ENCODE results near the gene TGM2. TPM values are rescaled to one million over a fixed set of nuclear protein-coding genes. Genes with fewer than 3 reads are reported as not detected.

Gene TGM2
- total RNA-seq, 2 experiments from 2014 or later = 0.06 to 0.27 TPM

- H3K27me3 Mint-ChIP-seq = peaks cover 4% of the 10 kb centered on the region
- ChIA-PET POLR2A (no interaction called here), CTCF (no interaction called here)
- Histone ChIP-seq H3K4me3 (ENCODE audit: low read length) (no peak overlapping the region), H3K27ac (ENCODE audit: low read depth in 1 of 2, low read length in 2 of 2) (no peak overlapping the region), H3K27me3 (ENCODE audit: control insufficient read depth in 1 of 2, insufficient read depth in 2 of 2, low read length in 2 of 2) (no peaks in the 10 kb centered on the region), H3K36me3 (ENCODE audit: insufficient read depth, low read length) (no peaks in the 10 kb centered on the region), H3K9me3 (ENCODE audit: control insufficient read depth in 1 of 2, insufficient read depth in 1 of 2, low read length in 2 of 2) (no peaks in the 10 kb centered on the region), H3K4me1 (ENCODE audit: insufficient read depth, low read length) (peaks cover 11% of the 10 kb centered on the region)
- H3K4me3 Mint-ChIP-seq = no peak overlapping the region
- no peaks in the 10 kb centered on the region for H3K36me3 Mint-ChIP-seq (ENCODE audit: low read depth)
- TF ChIP-seq CTCF (IDR thresholded peaks at IDR 0.05) = no peak
- H3K27ac Mint-ChIP-seq = no peak overlapping the region
- H3K4me1 Mint-ChIP-seq (ENCODE audit: low read depth) = peaks cover 7% of the 10 kb centered on the region
- ATAC-seq (ENCODE audit: poor library complexity) (no peak), DNase-seq (no peak)
- no peaks in the 10 kb centered on the region for H3K9me3 Mint-ChIP-seq
- intact Hi-C loops (cut with DNase I, micrococcal nuclease) = no loop called here
These were observed 8.8 kb downstream of the TGM2 start for GRCh38 chr20:38156280-38156679.

- intact Hi-C loops (cut with DNase I, micrococcal nuclease) = no loop called here
- DNase-seq (no peak), ATAC-seq (ENCODE audit: poor library complexity) (no peak)
- Histone ChIP-seq H3K4me3 (ENCODE audit: low read length) (no peak overlapping the region), H3K27me3 (ENCODE audit: control insufficient read depth in 1 of 2, insufficient read depth in 2 of 2, low read length in 2 of 2) (no peaks in the 10 kb centered on the region), H3K27ac (ENCODE audit: low read depth in 1 of 2, low read length in 2 of 2) (no peak overlapping the region), H3K4me1 (ENCODE audit: insufficient read depth, low read length) (peaks cover 11% of the 10 kb centered on the region), H3K36me3 (ENCODE audit: insufficient read depth, low read length) (no peaks in the 10 kb centered on the region), H3K9me3 (ENCODE audit: control insufficient read depth in 1 of 2, insufficient read depth in 1 of 2, low read length in 2 of 2) (no peaks in the 10 kb centered on the region)
- Mint-ChIP-seq H3K27ac (no peak overlapping the region), H3K27me3 (peaks cover 4% of the 10 kb centered on the region), H3K4me1 (ENCODE audit: low read depth) (peaks cover 7% of the 10 kb centered on the region), H3K36me3 (ENCODE audit: low read depth) (no peaks in the 10 kb centered on the region), H3K9me3 (no peaks in the 10 kb centered on the region), H3K4me3 (no peak overlapping the region)
- no peak for TF ChIP-seq CTCF (IDR thresholded peaks at IDR 0.05)
- ChIA-PET CTCF (no interaction called here), POLR2A (no interaction called here)
These were observed 9.3 kb downstream of the TGM2 start for GRCh38 chr20:38155811-38156210.

- H3K27me3 Mint-ChIP-seq = peaks cover 17% of the 10 kb centered on the region
- no peaks in the 10 kb centered on the region for H3K36me3 ChIP-seq (ENCODE audit: insufficient read depth, low read length)
These were observed 11.7 kb downstream of the TGM2 start for GRCh38 chr20:38153401-38153800.

More at GRCh38 chr20:38153401-38153800, 11.7 kb downstream of the TGM2 start:
- Histone ChIP-seq H3K4me3 (ENCODE audit: low read length) (no peak overlapping the region), H3K27me3 (ENCODE audit: control insufficient read depth in 1 of 2, insufficient read depth in 2 of 2, low read length in 2 of 2) (no peaks in the 10 kb centered on the region), H3K9me3 (ENCODE audit: control insufficient read depth in 1 of 2, insufficient read depth in 1 of 2, low read length in 2 of 2) (peaks cover 0 to under 1% of the 10 kb centered on the region in 2 experiments), H3K4me1 (ENCODE audit: insufficient read depth, low read length) (peaks cover 11% of the 10 kb centered on the region), H3K27ac (ENCODE audit: low read depth in 1 of 2, low read length in 2 of 2) (no peak overlapping the region)
- TF ChIP-seq CTCF (IDR thresholded peaks at IDR 0.05) = no peak
- Mint-ChIP-seq H3K9me3 (no peaks in the 10 kb centered on the region), H3K36me3 (ENCODE audit: low read depth) (no peaks in the 10 kb centered on the region), H3K4me3 (no peak overlapping the region), H3K27ac (no peak overlapping the region), H3K4me1 (ENCODE audit: low read depth) (peaks cover 7% of the 10 kb centered on the region)
- ChIA-PET POLR2A (no interaction called here), CTCF (no interaction called here)
- intact Hi-C loops (cut with DNase I, micrococcal nuclease) = no loop called here
- DNase-seq = no peak
- no peak for ATAC-seq (ENCODE audit: poor library complexity)

All from CD4-positive, alpha-beta T cell (primary cell).